Choroid plexus epithelial cell (primary cell): ENCODE measurements around the gene USP3.
"Not testable (repeated sequence)": the region's sequence is repeated elsewhere in the genome, so short reads cannot be mapped to it uniquely, and the experiment has no call there.

ENCODE experiments used
- DNase-seq: peaks from one replicate; pipeline ENCODE4 v3.0.0-alpha.2; 2010; ENCODE audit warnings: low read depth
- H3K4me3 ChIP-seq: 2 replicates; pipeline ENCODE4 v1.5.1; 2011; ENCODE audit warnings: low read depth, mild to moderate bottlenecking, control low read depth, low read length, moderate library complexity
- CTCF ChIP-seq: conservative IDR thresholded peaks from 2 replicates; pipeline ENCODE4 v1.5.1; 2011; ENCODE audit warnings: low read depth, mild to moderate bottlenecking, control low read depth, inconsistent platforms, low read length, moderate library complexity

Gene USP3

GRCh38 chr15:63483521-63484371 lies 20.6 kb upstream of the USP3 start:
- TF ChIP-seq CTCF: no peak
- DNase-seq: peak; percentile 89
- H3K4me3 ChIP-seq: no peak overlapping the region

- TF ChIP-seq CTCF: no peak
- no peak overlapping the region for H3K4me3 ChIP-seq
- DNase-seq: no peak
Measured at GRCh38 chr15:63484433-63485186, 19.8 kb upstream of the USP3 start.

- peak; percentile 86 for DNase-seq
- H3K4me3 ChIP-seq: no peak overlapping the region
Measured at GRCh38 chr15:63487076-63487757, 17.2 kb upstream of the USP3 start.

GRCh38 chr15:63487758-63488397 lies 16.5 kb upstream of the USP3 start:
- H3K4me3 ChIP-seq, DNase-seq: not testable (repeated sequence)

More at GRCh38 chr15:63487076-63487757, 17.2 kb upstream of the USP3 start:
- peak; percentile 99 for TF ChIP-seq CTCF

GRCh38 chr15:63488398-63488960 lies 15.9 kb upstream of the USP3 start:
- TF ChIP-seq CTCF: no peak
- DNase-seq: no peak
- no peak overlapping the region for H3K4me3 ChIP-seq

GRCh38 chr15:63489352-63489751 lies 15.0 kb upstream of the USP3 start:
- DNase-seq: no peak
- H3K4me3 ChIP-seq: no peak overlapping the region
- TF ChIP-seq CTCF: no peak
